GM15510 (cell line): ENCODE data around the gene MAP6D1.

Experiments
- POLR2A ChIP-seq: IDR thresholded peaks from 3 replicates; pipeline ENCODE4 v1.6.1; 2011; ENCODE audit warnings: borderline replicate concordance; ENCODE audit not compliant: insufficient read length; ENCODE audit errors: extremely low read depth

The MAP6D1 gene

GRCh38 chr3:183815951-183816475 is 9.4 kb downstream of the MAP6D1 start:
- no peak for TF ChIP-seq POLR2A

- no peak for TF ChIP-seq POLR2A
Observed at GRCh38 chr3:183815563-183815940, 9.8 kb downstream of the MAP6D1 start.

GRCh38 chr3:183814240-183814639 is 11.1 kb downstream of the MAP6D1 start:
- no peak for TF ChIP-seq POLR2A

GRCh38 chr3:183812761-183813445 is 12.5 kb downstream of the MAP6D1 start:
- TF ChIP-seq POLR2A: no peak

- no peak for TF ChIP-seq POLR2A
Observed at GRCh38 chr3:183811638-183812037, 13.7 kb downstream of the MAP6D1 start.

GRCh38 chr3:183810643-183811594 is 14.5 kb downstream of the MAP6D1 start:
- no peak for TF ChIP-seq POLR2A

- TF ChIP-seq POLR2A: no peak
Observed at GRCh38 chr3:183809270-183809669, 16.1 kb downstream of the MAP6D1 start.

GRCh38 chr3:183808355-183808754 is 17.0 kb downstream of the MAP6D1 start:
- TF ChIP-seq POLR2A: no peak

GRCh38 chr3:183807881-183808280 is 17.5 kb downstream of the MAP6D1 start:
- no peak for TF ChIP-seq POLR2A

GRCh38 chr3:183807209-183807728 is 18.1 kb downstream of the MAP6D1 start:
- TF ChIP-seq POLR2A: no peak

- no peak for TF ChIP-seq POLR2A
Observed at GRCh38 chr3:183802989-183803388, 22.4 kb downstream of the MAP6D1 start.

- TF ChIP-seq POLR2A: no peak
Observed at GRCh38 chr3:183801601-183802000, 23.8 kb downstream of the MAP6D1 start.

- TF ChIP-seq POLR2A: no peak
Observed at GRCh38 chr3:183800243-183800863, 25.0 kb downstream of the MAP6D1 start.

GRCh38 chr3:183799461-183799860 is 25.9 kb downstream of the MAP6D1 start:
- no peak for TF ChIP-seq POLR2A

- TF ChIP-seq POLR2A: no peak
Observed at GRCh38 chr3:183797996-183798395, 27.4 kb downstream of the MAP6D1 start.

- no peak for TF ChIP-seq POLR2A
Observed at GRCh38 chr3:183796372-183796771, 29.0 kb downstream of the MAP6D1 start.

- TF ChIP-seq POLR2A: no peak
Observed at GRCh38 chr3:183794452-183794851, 30.9 kb downstream of the MAP6D1 start.
